HepG2 (cell line): ENCODE measurements around the gene HSPA4L. TPM values are rescaled to one million over a fixed set of nuclear protein-coding genes. Genes with fewer than 3 reads are reported as not detected.
A peak's percentile ranks its signal among the peaks of the same experiment; 100 is the strongest.

Experiments used
- ATAC-seq: fragments of 200-7000 bp; cut with Tn5 transposase; 3 replicates; pipeline ENCODE4 v1.9.1; 2020; ENCODE audit warnings: mild to moderate bottlenecking, moderate library complexity
- BruUV-seq: library from RNA; stranded (reverse); fragments of 400-500 nt; replicated peaks from 2 replicates; lab custom pipeline; 2021; lab: Mats Ljungman, UMichigan
- CTCF ChIA-PET: fragments of 300-600 bp; formaldehyde crosslinking; extraction: SDS; loops from one replicate; lab custom pipeline; 2021; ENCODE audit warnings: low total read pairs, inconsistent platforms, low intra/inter-chr PET ratio; lab: Yijun Ruan, JAX
- POLR2A ChIA-PET: fragments of 350-600 bp; sonication (Branson Sonifier 250); formaldehyde crosslinking; loops from one replicate; lab custom pipeline; 2020; ENCODE audit warnings: antibody characterized with exemption, inconsistent platforms; lab: Yijun Ruan, JAX
- DNase-seq: peaks from one replicate; pipeline ENCODE4 v3.0.0-alpha.2; 2015; ENCODE audit warnings: low spot score
- FAIRE-seq: peaks from 3 replicates; lab custom pipeline; 2011; peaks lifted over from hg19 to GRCh38; lab: Jason Lieb, UNC
- H2AFZ ChIP-seq: one replicate; pipeline ENCODE4 v1.6.1; 2011; ENCODE audit warnings: low read length, inconsistent platforms
- H3K27ac ChIP-seq: fragments of 300-600 bp; 3 replicates; pipeline ENCODE4 v1.8.0; 2011; ENCODE audit warnings: mixed run types, mild to moderate bottlenecking, mixed read lengths, low read length, inconsistent platforms; ENCODE audit not compliant: insufficient read depth; ENCODE audit errors: extremely low read length
- H3K27me3 ChIP-seq, 2 experiments: fragments of 200-600 bp in 1 of 2; 2 replicates in 1 of 2; 3 replicates in 1 of 2; pipeline versions ENCODE4 v1.6.0 to v1.8.0; 2011; ENCODE audit warnings: low read length in 2 of 2, mild to moderate bottlenecking in 2 of 2, moderate library complexity in 2 of 2, inconsistent platforms in 1 of 2; ENCODE audit not compliant: insufficient read depth in 2 of 2, control insufficient read depth in 1 of 2
- H3K36me3 ChIP-seq, 2 experiments: fragments of 200-600 bp in 1 of 2; replicated peaks in 1 of 2; 2 replicates in 1 of 2; 3 replicates in 1 of 2; pipeline versions ENCODE4 v1.5.1 to v1.8.0; 2011; ENCODE audit warnings: low read length in 2 of 2, inconsistent platforms in 1 of 2; ENCODE audit not compliant: insufficient read depth in 2 of 2, control insufficient read depth in 1 of 2
- H3K4me1 ChIP-seq: 2 replicates; pipeline ENCODE4 v1.5.1; 2012; ENCODE audit warnings: low read length, inconsistent platforms; ENCODE audit not compliant: insufficient read depth
- H3K4me2 ChIP-seq: 2 replicates; pipeline ENCODE4 v1.6.0; 2011; ENCODE audit warnings: low read depth, low read length, inconsistent platforms
- H3K4me3 ChIP-seq, 3 experiments: fragments of 200-600 bp in 1 of 3; sonication (generic), shearing (Covaris generic) in 1 of 3; replicated peaks in 1 of 3; 2 replicates each; pipeline ENCODE4 v1.5.1; 2011 to 2016; ENCODE audit warnings: low read length in 3 of 3, inconsistent platforms in 2 of 3, low read depth in 2 of 3, mild to moderate bottlenecking in 2 of 3, control low read depth in 1 of 3, mixed read lengths in 1 of 3; ENCODE audit not compliant: insufficient read depth in 1 of 3
- H3K79me2 ChIP-seq: one replicate; pipeline ENCODE4 v1.6.1; 2011; ENCODE audit warnings: low read length, inconsistent platforms; ENCODE audit not compliant: insufficient read depth
- H3K9ac ChIP-seq: 2 replicates; pipeline ENCODE4 v1.6.0; 2011; ENCODE audit warnings: mild to moderate bottlenecking, low read depth, low read length, inconsistent platforms; ENCODE audit not compliant: insufficient read depth
- H3K9me3 ChIP-seq: 2 replicates; pipeline ENCODE4 v1.5.1; 2012; ENCODE audit warnings: mild to moderate bottlenecking, low read length
- H4K20me1 ChIP-seq: 2 replicates; pipeline ENCODE4 v1.6.0; 2011; ENCODE audit warnings: inconsistent platforms, mild to moderate bottlenecking, low read length, moderate library complexity; ENCODE audit not compliant: insufficient read depth
- ATF1 ChIP-seq: IDR thresholded peaks from 2 replicates; pipeline ENCODE4 v1.6.1; 2016; ENCODE audit warnings: mild to moderate bottlenecking, control low read depth
- GMEB1 ChIP-seq: sonication (generic); formaldehyde crosslinking; IDR thresholded peaks from 2 replicates; pipeline ENCODE4 v1.5.1; 2020; ENCODE audit warnings: missing genetic modification reagents, mild to moderate bottlenecking, borderline replicate concordance
- NAIF1 ChIP-seq: sonication (generic); formaldehyde crosslinking; IDR thresholded peaks from 2 replicates; pipeline ENCODE4 v1.5.0; 2020; ENCODE audit warnings: mild to moderate bottlenecking, missing genetic modification reagents, borderline replicate concordance
- NR3C1 ChIP-seq: sonication (generic); formaldehyde crosslinking; IDR thresholded peaks from 2 replicates; pipeline ENCODE4 v1.4.0; 2020; ENCODE audit warnings: missing genetic modification reagents
- SKI ChIP-seq: fragments of 450-650 bp; IDR thresholded peaks from one replicate; pipeline ENCODE4 v1.6.1; 2018; ENCODE audit warnings: mild to moderate bottlenecking; ENCODE audit not compliant: partially characterized antibody
- SMARCE1 ChIP-seq: fragments of 450-650 bp; IDR thresholded peaks from 2 replicates; pipeline ENCODE4 v1.6.1; 2017; ENCODE audit warnings: borderline replicate concordance
- SYNCRIP ChIP-seq: fragments of 200-400 bp; formaldehyde crosslinking; IDR thresholded peaks from 2 replicates; pipeline ENCODE4 v1.6.1; 2018; ENCODE audit warnings: mild to moderate bottlenecking, low read depth, low read length; ENCODE audit not compliant: insufficient read depth
- ZNF142 ChIP-seq: sonication (generic); formaldehyde crosslinking; IDR thresholded peaks from 2 replicates; pipeline ENCODE4 v1.4.0; 2020; ENCODE audit warnings: missing genetic modification reagents
- ZNF678 ChIP-seq: sonication (generic); formaldehyde crosslinking; IDR thresholded peaks from 2 replicates; pipeline ENCODE4 v1.4.0; 2020; ENCODE audit warnings: mild to moderate bottlenecking, missing genetic modification reagents
- ZNF687 ChIP-seq: sonication (generic); formaldehyde crosslinking; IDR thresholded peaks from 2 replicates; pipeline ENCODE4 v1.5.1; 2020; ENCODE audit warnings: mild to moderate bottlenecking, missing genetic modification reagents, moderate library complexity
- ZNF788 ChIP-seq: sonication (generic); formaldehyde crosslinking; IDR thresholded peaks from 2 replicates; pipeline ENCODE4 v1.5.0; 2020; ENCODE audit warnings: mild to moderate bottlenecking, missing genetic modification reagents, borderline replicate concordance
- WGBS: methylation state at CpG from one replicate; pipeline ENCODE4 v1.1.6; 2017; ENCODE audit warnings: low lambda C conversion rate; 5-methylcytosine and 5-hydroxymethylcytosine counted together
- in situ Hi-C: cut with HindIII; loops from 2 replicates; pipeline ENCODE4 v1.10.0; 2017; ENCODE audit warnings: low pct_unique_long_range_greater_than_20kb; ENCODE audit not compliant: extremely low pct_ligation_motif_present
- intact Hi-C: fragments of 100-400 bp; cut with micrococcal nuclease; formaldehyde crosslinking; loops from one replicate; pipeline ENCODE4 v1.10.0; 2022; ENCODE audit not compliant: unreplicated experiment
- polyA plus RNA-seq, 8 experiments: library from polyadenylated mRNA; depleted of rRNA in 3 of 8; stranded (reverse) in 7 of 8; unstranded in 1 of 8; fragments of >200 nt; fragmentation: Illumina TruSeq in 4 of 8; extraction: Trizol in 4 of 8; gene quantifications; 2 replicates each; pipeline versions ENCODE4 v1.2.1 to v1.2.3, GENCODE V29; 2011 to 2016; ENCODE audit warnings: low read depth in 4 of 8, missing spikeins in 1 of 8, mixed read lengths in 1 of 8; ENCODE audit not compliant: insufficient read depth in 1 of 8
- total RNA-seq, 5 experiments: library from RNA; depleted of rRNA; stranded (reverse); fragments of >200 nt; fragmentation: Illumina TruSeq; extraction: Trizol; gene quantifications; 2 replicates each; pipeline ENCODE4 v1.2.3, GENCODE V29; 2016; ENCODE audit warnings: low read depth in 1 of 5

Gene HSPA4L
- total and polyA plus RNA-seq, 2 of the 13 experiments (the other 11 are each of a cell fraction or from before 2014, with no cell fraction given) = 3.7 to 31.5 TPM

- Histone ChIP-seq H3K27me3 (no peaks in the 10 kb centered on the region), H3K27ac (no peak overlapping the region), H3K36me3 (no peaks in the 10 kb centered on the region), H3K4me2 (0 out of 2 replicates have a peak overlapping the region, but pooled peaks have one; percentile 18), H4K20me1 (no peaks in the 10 kb centered on the region), H2AFZ (no peak overlapping the region), H3K79me2 (no peaks in the 10 kb centered on the region), H3K9ac (no peak overlapping the region), H3K4me1 (peaks cover 21% of the 10 kb centered on the region), H3K9me3 (no peaks in the 10 kb centered on the region), H3K4me3 (no peak overlapping the region)
- POLR2A ChIA-PET = no interaction called here
- in situ Hi-C loops = no loop called here
- ATAC-seq (no peak), DNase-seq (no peak), FAIRE-seq (no peak)
- no TSS peak for BruUV-seq
- intact Hi-C loops = loop anchor here (5.0 kb wide), 1 partner anchor 155 kb away; no protein-coding TSS in a partner anchor
- no peak for TF ChIP-seq ATF1
- no peak for TF ChIP-seq SYNCRIP
- TF ChIP-seq GMEB1 (CRISPR knock-in tag) = no peak
- no peak for TF ChIP-seq ZNF678 (CRISPR knock-in tag)
- TF ChIP-seq SKI = no peak
- no peak for TF ChIP-seq ZNF142 (CRISPR knock-in tag)
- no peak for TF ChIP-seq ZNF687 (CRISPR knock-in tag)
- no peak for TF ChIP-seq SMARCE1
- TF ChIP-seq NAIF1 = no peak
- no peak for TF ChIP-seq ZNF788 (CRISPR knock-in tag)
- no peak for TF ChIP-seq NR3C1 (CRISPR knock-in tag)
- CTCF ChIA-PET = no interaction called here
- WGBS = 0% methylated on average over 2 of the region's 3 CpGs
Measured at GRCh38 chr4:127777487-127777886, 4.6 kb upstream of the HSPA4L start.
